IMR-90 (cell line): ENCODE data around the gene RBM7. TPM values are rescaled to one million over a fixed set of nuclear protein-coding genes. Genes with fewer than 3 reads are reported as not detected.

Source experiments
- ATAC-seq: fragments of 200-7000 bp; cut with Tn5 transposase; 2 replicates; pipeline ENCODE4 v1.9.1; 2020; ENCODE audit warnings: low read depth, mild to moderate bottlenecking, moderate library complexity
- BruUV-seq: library from RNA; stranded (reverse); fragments of 400-500 nt; replicated peaks from 2 replicates; lab custom pipeline; 2021; lab: Mats Ljungman, UMichigan
- CTCF ChIA-PET: fragments of 300-600 bp; formaldehyde crosslinking; extraction: SDS; loops from one replicate; lab custom pipeline; 2021; ENCODE audit warnings: antibody characterized with exemption; lab: Yijun Ruan, JAX
- POLR2A ChIA-PET: fragments of 300-600 bp; sonication (Branson Sonifier 250); formaldehyde crosslinking; loops from one replicate; lab custom pipeline; 2022; ENCODE audit warnings: antibody characterized with exemption; ENCODE audit not compliant: unreplicated experiment; lab: Charles Lee
- DNase-seq: peaks from one replicate; pipeline ENCODE4 v3.0.0; 2013
- H2AFZ ChIP-seq: replicated peaks from 2 replicates; pipeline ENCODE3; 2013; ENCODE audit warnings: low read length, mild to moderate bottlenecking; ENCODE audit not compliant: poor library complexity
- H2AK5ac ChIP-seq: 2 replicates; pipeline ENCODE4 v1.6.1; 2013; ENCODE audit warnings: low read depth, low read length, inconsistent platforms
- H2AK9ac ChIP-seq: replicated peaks from 2 replicates; pipeline ENCODE3; 2013; ENCODE audit warnings: mild to moderate bottlenecking, low read depth, low read length, moderate library complexity; ENCODE audit not compliant: poor library complexity
- H2BK120ac ChIP-seq: 2 replicates; pipeline ENCODE4 v1.6.1; 2013; ENCODE audit warnings: low read depth, low read length, inconsistent platforms
- H2BK15ac ChIP-seq: 3 replicates; pipeline ENCODE4 v1.6.1; 2013; ENCODE audit warnings: low read depth, low read length, inconsistent platforms
- H2BK20ac ChIP-seq: 2 replicates; pipeline ENCODE4 v1.6.1; 2013; ENCODE audit warnings: low read depth, mild to moderate bottlenecking, inconsistent platforms, low read length, moderate library complexity
- H2BK5ac ChIP-seq: 2 replicates; pipeline ENCODE4 v1.6.1; 2013; ENCODE audit warnings: mild to moderate bottlenecking, low read depth, low read length, inconsistent platforms; ENCODE audit not compliant: poor library complexity, severe bottlenecking
- H3K14ac ChIP-seq: replicated peaks from 2 replicates; pipeline ENCODE4 v1.6.1; 2013; ENCODE audit warnings: low read depth, low read length, inconsistent platforms
- H3K18ac ChIP-seq: 2 replicates; pipeline ENCODE4 v1.6.1; 2013; ENCODE audit warnings: low read depth, low read length, control low read depth
- H3K23ac ChIP-seq: 2 replicates; pipeline ENCODE4 v1.6.1; 2013; ENCODE audit warnings: low read depth, low read length, inconsistent platforms
- H3K27ac ChIP-seq: 2 replicates; pipeline ENCODE4 v1.5.1; 2013; ENCODE audit warnings: mild to moderate bottlenecking, control low read depth, low read length; ENCODE audit not compliant: insufficient read depth
- H3K27me3 ChIP-seq: 2 replicates; pipeline ENCODE4 v1.6.1; 2013; ENCODE audit warnings: low read length; ENCODE audit not compliant: control insufficient read depth, insufficient read depth
- H3K36me3 ChIP-seq: 2 replicates; pipeline ENCODE4 v1.6.1; 2013; ENCODE audit warnings: low read length, mixed read lengths; ENCODE audit not compliant: control insufficient read depth, insufficient read depth
- H3K4ac ChIP-seq: 2 replicates; pipeline ENCODE4 v1.6.1; 2013; ENCODE audit warnings: low read depth, low read length, inconsistent platforms
- H3K4me1 ChIP-seq: 2 replicates; pipeline ENCODE4 v1.6.1; 2013; ENCODE audit warnings: low read length, mixed read lengths; ENCODE audit not compliant: control insufficient read depth, insufficient read depth
- H3K4me2 ChIP-seq: 2 replicates; pipeline ENCODE4 v1.6.1; 2013; ENCODE audit warnings: low read depth, mild to moderate bottlenecking, control low read depth, low read length, moderate library complexity
- H3K4me3 ChIP-seq: 2 replicates; pipeline ENCODE4 v1.5.1; 2013; ENCODE audit warnings: low read depth, mild to moderate bottlenecking, control low read depth, low read length, moderate library complexity; ENCODE audit not compliant: insufficient read depth
- H3K56ac ChIP-seq: 2 replicates; pipeline ENCODE4 v1.6.1; 2013; ENCODE audit warnings: low read length, inconsistent platforms; ENCODE audit not compliant: insufficient read depth; ENCODE audit errors: extremely low read depth
- H3K79me1 ChIP-seq, 2 experiments: 2 replicates each; pipeline ENCODE4 v1.6.1; 2013; ENCODE audit warnings: low read length in 2 of 2, inconsistent platforms in 1 of 2, low read depth in 1 of 2
- H3K9ac ChIP-seq: 2 replicates; pipeline ENCODE4 v1.6.1; 2013; ENCODE audit warnings: low read depth, low read length, control low read depth
- H3K9me1 ChIP-seq: 2 replicates; pipeline ENCODE4 v1.6.1; 2013; ENCODE audit warnings: low read length, inconsistent platforms; ENCODE audit not compliant: insufficient read depth
- H3K9me3 ChIP-seq: 2 replicates; pipeline ENCODE4 v1.6.1; 2013; ENCODE audit warnings: low read length; ENCODE audit not compliant: control insufficient read depth, insufficient read depth
- H4K20me1 ChIP-seq: 2 replicates; pipeline ENCODE4 v1.6.1; 2013; ENCODE audit warnings: low read length, inconsistent platforms; ENCODE audit not compliant: insufficient read depth
- H4K5ac ChIP-seq: 2 replicates; pipeline ENCODE4 v1.6.1; 2013; ENCODE audit warnings: mild to moderate bottlenecking, low read depth, low read length, control low read depth
- H4K8ac ChIP-seq, 2 experiments: 2 replicates each; pipeline ENCODE4 v1.6.1; 2013; ENCODE audit warnings: low read depth in 2 of 2, low read length in 2 of 2, control low read depth in 1 of 2, inconsistent platforms in 1 of 2
- H4K91ac ChIP-seq: 2 replicates; pipeline ENCODE4 v1.6.1; 2013; ENCODE audit warnings: low read depth, low read length, inconsistent platforms; ENCODE audit not compliant: insufficient read depth
- BHLHE40 ChIP-seq: fragments of 150-350 bp; IDR thresholded peaks from 2 replicates; pipeline ENCODE4 v1.6.1; 2016; ENCODE audit warnings: mild to moderate bottlenecking, low read depth, low read length
- CEBPB ChIP-seq: IDR thresholded peaks from 2 replicates; pipeline ENCODE4 v1.6.1; 2012; ENCODE audit warnings: low read depth, low read length, improper control_type of control experiment
- MAFK ChIP-seq: IDR thresholded peaks from 2 replicates; pipeline ENCODE4 v1.6.1; 2012; ENCODE audit warnings: low read depth, low read length, improper control_type of control experiment
- WGBS, 2 experiments: methylation state at CpG; one replicate each; pipeline versions ENCODE4 v1.1.5 to v1.1.7; 2013; ENCODE audit warnings: missing lambda C conversion rate in 2 of 2; ENCODE audit not compliant: insufficient read length in 1 of 2; ENCODE audit errors: extremely low coverage in 2 of 2; 5-methylcytosine and 5-hydroxymethylcytosine counted together
- dilution Hi-C: fragments of 300-500 bp; cut with HindIII; formaldehyde crosslinking; loops from one replicate; pipeline ENCODE4 v1.14.3; 2018; ENCODE audit warnings: low sequenced_read_pairs; ENCODE audit not compliant: unreplicated experiment
- in situ Hi-C: fragments of 300-500 bp; cut with MboI; formaldehyde crosslinking; loops from 3 replicates; pipeline ENCODE4 v1.14.3; 2019; ENCODE audit warnings: low sequenced_read_pairs, inconsistent platforms, mixed read lengths
- intact Hi-C: fragments of 100-400 bp; cut with micrococcal nuclease; formaldehyde crosslinking; loops from 2 replicates; pipeline ENCODE4 v1.10.0; 2022
- polyA plus RNA-seq, 3 experiments: library from polyadenylated mRNA; depleted of rRNA; stranded (reverse); fragments of >200 nt; gene quantifications; 2 replicates each; pipeline ENCODE4 v1.2.3, GENCODE V29; 2012; ENCODE audit warnings: low replicate concordance in 1 of 3
- total RNA-seq: library from RNA; depleted of rRNA; stranded (reverse); fragments of >200 nt; gene quantifications from 2 replicates; pipeline ENCODE4 v1.2.3, GENCODE V29; 2012

The RBM7 gene
- total and polyA plus RNA-seq, 2 of the 4 experiments (the other 2 are of a cell fraction), result 27.8 to 111 TPM

GRCh38 chr11:114447444-114447843 is 47.0 kb downstream of the RBM7 start:
- Histone ChIP-seq H3K9ac (peak overlapping the region; percentile 67), H2AK5ac (peak overlapping the region; percentile 20), H2AFZ (no peak overlapping the region), H3K14ac (peak overlapping the region; percentile 93), H3K4me3 (no peak overlapping the region; the same call in 1 of the 2 replicates), H3K9me3 (no peaks in the 10 kb centered on the region), H3K4ac (peak overlapping the region; percentile 81), H4K91ac (peak overlapping the region; percentile 60), H3K4me1 (peaks cover 16% of the 10 kb centered on the region), H3K27ac (peak overlapping the region; percentile 93; the same call in 1 of the 2 replicates), H4K8ac (peak overlapping the region in 1 of 2 experiments; percentile 54; a peak in 3 of 4 replicates), H3K18ac (peak overlapping the region; percentile 94), H3K9me1 (peaks cover 6% of the 10 kb centered on the region; the same call in 1 of the 2 replicates), H4K20me1 (no peaks in the 10 kb centered on the region), H3K36me3 (peaks cover 20% of the 10 kb centered on the region), H2BK15ac (peak overlapping the region; percentile 95; the same call in 1 of the 3 replicates), H3K4me2 (peak overlapping the region; percentile 97), H2AK9ac (no peak overlapping the region), H2BK5ac (peak overlapping the region; percentile 68), H2BK20ac (peak overlapping the region; percentile 85), H2BK120ac (peak overlapping the region; percentile 35), H3K27me3 (no peaks in the 10 kb centered on the region), H4K5ac (peak overlapping the region; percentile 81), H3K56ac (peak overlapping the region; percentile 78; the same call in 1 of the 2 replicates), H3K79me1 (peaks cover 31 to 50% of the 10 kb centered on the region in 2 experiments), H3K23ac (peak overlapping the region; percentile 91; the same call in 1 of the 2 replicates)
- no TSS peak for BruUV-seq
- TF ChIP-seq CEBPB, result peak; percentile 33; the same call in 1 of the 2 replicates
- TF ChIP-seq MAFK, result no peak
- no peak for TF ChIP-seq BHLHE40
- ATAC-seq, result peak; percentile 59
- DNase-seq, result no peak
- intact Hi-C loops, result loop anchor here (5.0 kb wide), 1 partner anchor 150 kb away; the partner anchor contains the start of gene NNMT
- ChIA-PET POLR2A (interaction anchor here (0.7 kb wide), 1 partner anchor 43 kb away, joined by 3 read pairs; no protein-coding TSS in a partner anchor), CTCF (interaction anchor here (0.6 to 1.1 kb wide), 3 partner anchors 80 to 181 kb away, joined by 3 to 4 read pairs (median 3); no protein-coding TSS in a partner anchor)
- in situ Hi-C loops, result loop anchor here (10.0 kb wide), 1 partner anchor 93 kb away; no protein-coding TSS in a partner anchor
- WGBS, 2 experiments, result no CpG with 5 or more reads among the region's 2 CpGs
- dilution Hi-C loops, result no loop called here
